GM18873 (cell line): ENCODE results near the gene PTCD1.
"Not testable (repeated sequence)": the region's sequence is repeated elsewhere in the genome, so short reads cannot be mapped to it uniquely, and the experiment has no call there.

Experiments used
- ATAC-seq: cut with Tn5 transposase; IDR thresholded peaks from one replicate; pipeline ENCODE4 v1.9.1; 2021; ENCODE audit warnings: mild to moderate bottlenecking, moderate library complexity, moderate number of reproducible peaks; ENCODE audit not compliant: unreplicated experiment, low FRiP score

The PTCD1 gene

GRCh38 chr7:99390941-99391602 lies 47.5 kb downstream of the PTCD1 start:
- ATAC-seq, result no peak

GRCh38 chr7:99389772-99390171 lies 48.8 kb downstream of the PTCD1 start:
- no peak for ATAC-seq

- no peak for ATAC-seq
Measured at GRCh38 chr7:99387912-99388311, 50.7 kb downstream of the PTCD1 start.

GRCh38 chr7:99387239-99387635 lies 51.4 kb downstream of the PTCD1 start:
- not testable (repeated sequence) for ATAC-seq

GRCh38 chr7:99386584-99387238 lies 51.9 kb downstream of the PTCD1 start:
- no peak for ATAC-seq

- no peak for ATAC-seq
Measured at GRCh38 chr7:99385564-99385963, 53.0 kb downstream of the PTCD1 start.

- no peak for ATAC-seq
Measured at GRCh38 chr7:99384523-99384922, 54.1 kb downstream of the PTCD1 start.

GRCh38 chr7:99383791-99384370 lies 54.7 kb downstream of the PTCD1 start:
- ATAC-seq, result no peak

GRCh38 chr7:99383203-99383602 lies 55.4 kb downstream of the PTCD1 start:
- no peak for ATAC-seq

GRCh38 chr7:99381664-99382075 lies 56.9 kb downstream of the PTCD1 start:
- ATAC-seq, result no peak

- ATAC-seq, result peak; percentile 75
Measured at GRCh38 chr7:99380823-99381663, 57.6 kb downstream of the PTCD1 start.

GRCh38 chr7:99380032-99380822 lies 58.4 kb downstream of the PTCD1 start:
- peak; percentile 32 for ATAC-seq

GRCh38 chr7:99379693-99380031 lies 58.9 kb downstream of the PTCD1 start:
- not testable (repeated sequence) for ATAC-seq

GRCh38 chr7:99379043-99379577 lies 59.5 kb downstream of the PTCD1 start:
- ATAC-seq, result no peak

- peak; percentile 33 for ATAC-seq
Measured at GRCh38 chr7:99375070-99375807, 63.4 kb downstream of the PTCD1 start.

GRCh38 chr7:99374111-99375064 lies 64.2 kb downstream of the PTCD1 start, which contains the start of gene ARPC1B:
Gene ARPC1B (plus strand): TSS chr7:99374730. CDS start chr7:99385715, 10,985 bp downstream.
- peak; percentile 44 for ATAC-seq

- ATAC-seq, result no peak
Measured at GRCh38 chr7:99373091-99374066, 65.2 kb downstream of the PTCD1 start.
